Nephron (organoid): ENCODE data around the gene NGLY1.
A peak's percentile ranks its signal among the peaks of the same experiment; 100 is the strongest.

ENCODE experiments used
- H3K27ac Mint-ChIP-seq, 3 experiments: 2 replicates each; pipeline ENCODE4 v1.8.0; 2020; ENCODE audit warnings: mixed read lengths in 3 of 3, mild to moderate bottlenecking in 2 of 3, moderate library complexity in 1 of 3
- H3K27me3 Mint-ChIP-seq: 2 replicates; pipeline ENCODE4 v1.8.0; 2021; ENCODE audit warnings: low read depth, mild to moderate bottlenecking, moderate library complexity, mixed read lengths
- H3K36me3 Mint-ChIP-seq: 2 replicates; pipeline ENCODE4 v1.8.0; 2020; ENCODE audit warnings: low read depth, mixed read lengths
- H3K4me1 Mint-ChIP-seq: 2 replicates; pipeline ENCODE4 v1.8.0; 2020; ENCODE audit warnings: mixed read lengths
- H3K4me3 Mint-ChIP-seq, 3 experiments: 2 replicates each; pipeline ENCODE4 v1.8.0; 2020; ENCODE audit warnings: mild to moderate bottlenecking in 3 of 3, mixed read lengths in 3 of 3, moderate library complexity in 2 of 3
- H3K9me3 Mint-ChIP-seq: 2 replicates; pipeline ENCODE4 v1.8.0; 2020; ENCODE audit warnings: mixed read lengths
- TF ChIP-seq, protein P1 (sequence below), 3 experiments: fragments of 200-600 bp; sonication (generic); IDR thresholded peaks; one replicate each; pipeline ENCODE4 v1.5.0; 2021; ENCODE audit warnings: antibody characterized with exemption in 3 of 3; ENCODE audit not compliant: unreplicated experiment in 3 of 3

NGLY1 gene

DNA sequence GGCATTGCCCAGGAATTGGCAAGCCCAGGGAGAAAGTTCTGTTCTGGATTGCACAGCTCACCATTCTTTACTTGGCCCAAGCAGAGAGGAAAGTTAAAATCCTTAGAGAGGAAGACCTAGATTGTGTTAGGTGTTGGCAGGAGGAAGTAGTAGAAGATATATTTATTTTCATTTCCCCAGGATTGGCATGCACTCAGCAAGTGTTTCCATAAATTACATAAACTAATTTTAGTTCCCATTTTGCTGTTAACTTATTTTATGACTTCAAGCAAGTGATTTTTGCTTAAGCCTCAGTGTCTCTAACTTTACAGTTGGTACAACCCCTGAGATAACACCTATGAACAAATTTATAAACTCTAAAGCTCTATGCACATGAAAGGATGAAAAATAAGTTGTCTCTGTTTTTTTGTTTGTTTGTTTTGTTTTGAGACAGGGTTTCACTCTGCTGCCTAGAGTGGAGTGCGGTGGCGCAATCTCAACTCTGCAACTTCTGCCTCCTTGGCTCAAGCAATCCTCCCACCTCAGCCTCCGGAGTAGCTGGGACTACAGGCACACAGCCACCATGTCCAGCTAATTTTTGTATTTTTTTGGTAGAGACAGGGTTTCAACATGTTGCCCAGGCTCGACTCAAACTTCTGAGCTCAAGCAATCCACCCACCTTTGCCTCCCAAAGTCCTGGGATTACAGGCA is 87.4 kb downstream of the NGLY1 start:
- TF ChIP-seq, protein P1, sequence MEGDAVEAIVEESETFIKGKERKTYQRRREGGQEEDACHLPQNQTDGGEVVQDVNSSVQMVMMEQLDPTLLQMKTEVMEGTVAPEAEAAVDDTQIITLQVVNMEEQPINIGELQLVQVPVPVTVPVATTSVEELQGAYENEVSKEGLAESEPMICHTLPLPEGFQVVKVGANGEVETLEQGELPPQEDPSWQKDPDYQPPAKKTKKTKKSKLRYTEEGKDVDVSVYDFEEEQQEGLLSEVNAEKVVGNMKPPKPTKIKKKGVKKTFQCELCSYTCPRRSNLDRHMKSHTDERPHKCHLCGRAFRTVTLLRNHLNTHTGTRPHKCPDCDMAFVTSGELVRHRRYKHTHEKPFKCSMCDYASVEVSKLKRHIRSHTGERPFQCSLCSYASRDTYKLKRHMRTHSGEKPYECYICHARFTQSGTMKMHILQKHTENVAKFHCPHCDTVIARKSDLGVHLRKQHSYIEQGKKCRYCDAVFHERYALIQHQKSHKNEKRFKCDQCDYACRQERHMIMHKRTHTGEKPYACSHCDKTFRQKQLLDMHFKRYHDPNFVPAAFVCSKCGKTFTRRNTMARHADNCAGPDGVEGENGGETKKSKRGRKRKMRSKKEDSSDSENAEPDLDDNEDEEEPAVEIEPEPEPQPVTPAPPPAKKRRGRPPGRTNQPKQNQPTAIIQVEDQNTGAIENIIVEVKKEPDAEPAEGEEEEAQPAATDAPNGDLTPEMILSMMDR (IDR thresholded peaks at IDR 0.05; ENCODE audit: unreplicated experiment in 3 of 3) = no peak
- H3K4me1 Mint-ChIP-seq = peaks cover 7% of the 10 kb centered on the region
- no peak overlapping the region for H3K4me3 Mint-ChIP-seq
- no peaks in the 10 kb centered on the region for H3K27me3 Mint-ChIP-seq
- H3K9me3 Mint-ChIP-seq = no peaks in the 10 kb centered on the region
- no peak overlapping the region for H3K27ac Mint-ChIP-seq
- no peaks in the 10 kb centered on the region for H3K36me3 Mint-ChIP-seq

DNA sequence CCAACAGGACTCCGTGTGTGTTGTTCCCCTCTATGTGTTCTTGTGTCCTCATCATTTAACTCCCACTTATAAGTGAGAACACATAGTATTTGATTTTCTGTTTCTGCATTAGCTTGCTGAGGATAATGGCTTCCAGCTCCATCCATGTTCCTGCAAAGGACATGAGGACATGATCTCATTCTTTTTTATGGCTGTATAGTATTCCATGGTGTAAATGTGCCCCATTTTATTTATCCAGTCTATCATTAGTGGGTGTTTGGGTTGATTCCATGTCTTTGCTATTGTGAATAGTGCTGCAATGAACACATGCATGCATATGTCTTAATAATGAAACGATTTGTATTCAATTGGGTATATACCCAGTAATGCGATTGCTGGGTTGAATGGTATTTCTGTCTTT is 90.0 kb downstream of the NGLY1 start:
- Mint-ChIP-seq H3K27me3 (no peaks in the 10 kb centered on the region), H3K4me3 (no peak overlapping the region), H3K4me1 (peaks cover 7% of the 10 kb centered on the region), H3K27ac (peak overlapping the region in 2 of 3 experiments; percentile 64 to 79), H3K36me3 (no peaks in the 10 kb centered on the region), H3K9me3 (no peaks in the 10 kb centered on the region)
- TF ChIP-seq, protein P1 (IDR thresholded peaks at IDR 0.05; ENCODE audit: unreplicated experiment in 3 of 3) = no peak

DNA sequence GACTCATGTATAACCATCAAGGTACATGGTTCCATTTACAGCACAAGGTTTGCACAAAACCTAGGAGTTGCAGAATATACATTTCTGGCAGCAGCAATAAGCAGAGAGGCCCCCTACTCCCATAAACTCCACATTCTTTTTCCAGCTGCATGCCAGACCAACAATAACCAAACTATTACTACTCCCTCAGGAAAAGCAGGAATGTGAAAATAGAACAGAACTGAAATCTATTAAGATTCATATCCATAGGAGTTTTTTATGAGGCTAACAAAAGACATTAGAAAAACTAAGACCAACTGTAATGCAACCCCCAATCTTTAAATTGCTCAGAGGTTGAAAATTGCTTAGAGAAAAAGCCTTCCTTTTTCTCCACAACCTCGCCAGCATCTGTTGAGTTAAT is 90.9 kb downstream of the NGLY1 start:
- Mint-ChIP-seq H3K36me3 (no peaks in the 10 kb centered on the region), H3K27me3 (no peaks in the 10 kb centered on the region), H3K4me1 (peaks cover 7% of the 10 kb centered on the region), H3K4me3 (no peak overlapping the region), H3K27ac (peak overlapping the region; percentile 64 to 85 (median 79)), H3K9me3 (no peaks in the 10 kb centered on the region)
- TF ChIP-seq, protein P1 (IDR thresholded peaks at IDR 0.05; ENCODE audit: unreplicated experiment in 3 of 3) = no peak

DNA sequence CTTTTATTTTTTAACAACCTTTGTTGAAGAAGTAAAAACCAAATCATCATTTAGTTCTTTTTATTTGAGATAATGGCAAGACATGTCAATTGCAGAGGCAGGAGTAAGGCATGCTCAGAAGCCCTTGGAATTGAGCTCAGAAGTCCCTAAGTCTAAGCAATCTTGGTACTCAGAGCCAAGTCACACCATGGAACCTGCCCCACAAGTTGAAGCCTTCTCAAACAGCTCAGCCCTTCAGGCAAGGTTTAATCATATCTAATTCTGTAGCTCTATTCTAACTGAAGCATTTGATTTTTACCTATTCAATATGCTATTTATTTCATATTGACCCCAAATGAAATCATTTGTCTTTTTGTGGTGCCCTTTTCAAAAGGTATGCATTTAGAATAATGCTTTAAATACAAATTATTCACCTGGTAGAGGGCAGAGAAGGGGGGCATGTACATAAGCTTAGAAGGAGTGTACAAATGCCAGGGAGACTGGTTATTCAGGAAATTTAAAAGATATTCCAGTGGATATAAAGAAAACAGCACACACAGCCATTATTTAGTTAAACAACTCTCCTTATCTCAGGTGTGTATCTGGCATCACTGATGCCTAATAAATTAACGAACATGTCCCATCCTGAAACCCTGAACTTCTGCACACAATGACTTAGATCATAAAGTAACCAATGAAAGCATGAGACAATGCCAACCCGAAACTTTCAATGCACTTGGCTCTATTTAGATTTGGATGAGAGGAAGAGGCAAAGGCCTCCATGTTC is 92.3 kb downstream of the NGLY1 start:
- Mint-ChIP-seq H3K4me3 (no peak overlapping the region), H3K9me3 (no peaks in the 10 kb centered on the region), H3K4me1 (peaks cover 7% of the 10 kb centered on the region), H3K27ac (peak overlapping the region in 1 of 3 experiments; percentile 85), H3K36me3 (no peaks in the 10 kb centered on the region), H3K27me3 (no peaks in the 10 kb centered on the region)
- TF ChIP-seq, protein P1 (IDR thresholded peaks at IDR 0.05; ENCODE audit: unreplicated experiment in 3 of 3) = no peak

DNA sequence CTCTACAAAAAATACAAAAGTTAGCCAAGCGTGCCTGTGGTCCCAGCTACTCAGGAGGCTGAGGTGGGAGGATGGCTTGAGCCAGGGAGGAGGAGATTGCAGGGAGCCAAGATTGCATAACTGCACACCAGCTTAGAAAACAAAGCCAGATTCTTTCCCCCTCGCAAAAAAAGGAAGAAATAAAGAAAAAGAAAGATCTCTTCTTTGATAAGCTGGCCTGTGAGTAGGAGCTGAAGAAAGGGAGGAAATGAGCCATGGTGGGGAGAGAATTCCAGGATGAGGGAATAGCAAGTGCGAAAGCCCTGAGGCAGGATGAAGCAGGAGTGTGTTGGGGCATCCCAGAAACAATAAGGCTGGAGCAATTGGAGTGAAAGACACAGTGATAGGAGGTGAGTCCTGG is 94.0 kb downstream of the NGLY1 start:
- H3K4me3 Mint-ChIP-seq = no peak overlapping the region
- no peaks in the 10 kb centered on the region for H3K9me3 Mint-ChIP-seq
- H3K27me3 Mint-ChIP-seq = no peaks in the 10 kb centered on the region
- H3K27ac Mint-ChIP-seq = peak overlapping the region in 2 of 3 experiments; percentile 10 to 29
- no peaks in the 10 kb centered on the region for H3K36me3 Mint-ChIP-seq
- peaks cover 7% of the 10 kb centered on the region for H3K4me1 Mint-ChIP-seq
- TF ChIP-seq, protein P1 (IDR thresholded peaks at IDR 0.05; ENCODE audit: unreplicated experiment in 3 of 3) = no peak
